ENCODE data around the gene ZRANB3. TPM values are rescaled to one million over a fixed set of nuclear protein-coding genes. Genes with fewer than 3 reads are reported as not detected.

The ZRANB3 gene
- total RNA-seq, 1 experiment from 2014 or later = 15.9 TPM

- no peak for DNase-seq (ENCODE audit: low spot score)
- H3K36me3 Mint-ChIP-seq = peaks cover 16% of the 10 kb centered on the region
- peaks cover 14% of the 10 kb centered on the region for H3K9me3 Mint-ChIP-seq
- H3K4me1 Mint-ChIP-seq = peaks cover 20% of the 10 kb centered on the region
- no peak for TF ChIP-seq MXD4 (CRISPR knock-in tag; IDR thresholded peaks at IDR 0.05; ENCODE audit: borderline replicate concordance)
- TF ChIP-seq ELF4 (CRISPR knock-in tag; IDR thresholded peaks at IDR 0.05; ENCODE audit: low read depth) = no peak
- TF ChIP-seq ZNF281 (CRISPR knock-in tag; IDR thresholded peaks at IDR 0.05) = no peak
- TF ChIP-seq ZNF532 (CRISPR knock-in tag; IDR thresholded peaks at IDR 0.05; ENCODE audit: borderline replicate concordance) = no peak
- no peak for TF ChIP-seq SOX15 (CRISPR knock-in tag; IDR thresholded peaks at IDR 0.05)
- TF ChIP-seq, protein P1, sequence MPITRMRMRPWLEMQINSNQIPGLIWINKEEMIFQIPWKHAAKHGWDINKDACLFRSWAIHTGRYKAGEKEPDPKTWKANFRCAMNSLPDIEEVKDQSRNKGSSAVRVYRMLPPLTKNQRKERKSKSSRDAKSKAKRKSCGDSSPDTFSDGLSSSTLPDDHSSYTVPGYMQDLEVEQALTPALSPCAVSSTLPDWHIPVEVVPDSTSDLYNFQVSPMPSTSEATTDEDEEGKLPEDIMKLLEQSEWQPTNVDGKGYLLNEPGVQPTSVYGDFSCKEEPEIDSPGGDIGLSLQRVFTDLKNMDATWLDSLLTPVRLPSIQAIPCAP (CRISPR knock-in tag; IDR thresholded peaks at IDR 0.05) = no peak
- TF ChIP-seq ZBTB21 (CRISPR knock-in tag; IDR thresholded peaks at IDR 0.05; ENCODE audit: borderline replicate concordance) = no peak
- TF ChIP-seq, protein P2, sequence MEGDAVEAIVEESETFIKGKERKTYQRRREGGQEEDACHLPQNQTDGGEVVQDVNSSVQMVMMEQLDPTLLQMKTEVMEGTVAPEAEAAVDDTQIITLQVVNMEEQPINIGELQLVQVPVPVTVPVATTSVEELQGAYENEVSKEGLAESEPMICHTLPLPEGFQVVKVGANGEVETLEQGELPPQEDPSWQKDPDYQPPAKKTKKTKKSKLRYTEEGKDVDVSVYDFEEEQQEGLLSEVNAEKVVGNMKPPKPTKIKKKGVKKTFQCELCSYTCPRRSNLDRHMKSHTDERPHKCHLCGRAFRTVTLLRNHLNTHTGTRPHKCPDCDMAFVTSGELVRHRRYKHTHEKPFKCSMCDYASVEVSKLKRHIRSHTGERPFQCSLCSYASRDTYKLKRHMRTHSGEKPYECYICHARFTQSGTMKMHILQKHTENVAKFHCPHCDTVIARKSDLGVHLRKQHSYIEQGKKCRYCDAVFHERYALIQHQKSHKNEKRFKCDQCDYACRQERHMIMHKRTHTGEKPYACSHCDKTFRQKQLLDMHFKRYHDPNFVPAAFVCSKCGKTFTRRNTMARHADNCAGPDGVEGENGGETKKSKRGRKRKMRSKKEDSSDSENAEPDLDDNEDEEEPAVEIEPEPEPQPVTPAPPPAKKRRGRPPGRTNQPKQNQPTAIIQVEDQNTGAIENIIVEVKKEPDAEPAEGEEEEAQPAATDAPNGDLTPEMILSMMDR (IDR thresholded peaks at IDR 0.05) = no peak
- no peak for TF ChIP-seq KAT7 (CRISPR knock-in tag; IDR thresholded peaks at IDR 0.05; ENCODE audit: borderline replicate concordance)
- TF ChIP-seq PREB (CRISPR knock-in tag; IDR thresholded peaks at IDR 0.05; ENCODE audit: borderline replicate concordance) = no peak
- no peak for TF ChIP-seq ZNF671 (CRISPR knock-in tag; IDR thresholded peaks at IDR 0.05)
- no peak for TF ChIP-seq FOXK1 (CRISPR knock-in tag; IDR thresholded peaks at IDR 0.05)
- TF ChIP-seq CBFB (CRISPR knock-in tag; IDR thresholded peaks at IDR 0.05; ENCODE audit: low read depth) = no peak
- TF ChIP-seq TCF7 (CRISPR knock-in tag; IDR thresholded peaks at IDR 0.05; ENCODE audit: low read depth) = no peak
- TF ChIP-seq GTF2I (CRISPR knock-in tag; conservative IDR thresholded peaks at IDR 0.05) = no peak
- TF ChIP-seq, protein P3, sequence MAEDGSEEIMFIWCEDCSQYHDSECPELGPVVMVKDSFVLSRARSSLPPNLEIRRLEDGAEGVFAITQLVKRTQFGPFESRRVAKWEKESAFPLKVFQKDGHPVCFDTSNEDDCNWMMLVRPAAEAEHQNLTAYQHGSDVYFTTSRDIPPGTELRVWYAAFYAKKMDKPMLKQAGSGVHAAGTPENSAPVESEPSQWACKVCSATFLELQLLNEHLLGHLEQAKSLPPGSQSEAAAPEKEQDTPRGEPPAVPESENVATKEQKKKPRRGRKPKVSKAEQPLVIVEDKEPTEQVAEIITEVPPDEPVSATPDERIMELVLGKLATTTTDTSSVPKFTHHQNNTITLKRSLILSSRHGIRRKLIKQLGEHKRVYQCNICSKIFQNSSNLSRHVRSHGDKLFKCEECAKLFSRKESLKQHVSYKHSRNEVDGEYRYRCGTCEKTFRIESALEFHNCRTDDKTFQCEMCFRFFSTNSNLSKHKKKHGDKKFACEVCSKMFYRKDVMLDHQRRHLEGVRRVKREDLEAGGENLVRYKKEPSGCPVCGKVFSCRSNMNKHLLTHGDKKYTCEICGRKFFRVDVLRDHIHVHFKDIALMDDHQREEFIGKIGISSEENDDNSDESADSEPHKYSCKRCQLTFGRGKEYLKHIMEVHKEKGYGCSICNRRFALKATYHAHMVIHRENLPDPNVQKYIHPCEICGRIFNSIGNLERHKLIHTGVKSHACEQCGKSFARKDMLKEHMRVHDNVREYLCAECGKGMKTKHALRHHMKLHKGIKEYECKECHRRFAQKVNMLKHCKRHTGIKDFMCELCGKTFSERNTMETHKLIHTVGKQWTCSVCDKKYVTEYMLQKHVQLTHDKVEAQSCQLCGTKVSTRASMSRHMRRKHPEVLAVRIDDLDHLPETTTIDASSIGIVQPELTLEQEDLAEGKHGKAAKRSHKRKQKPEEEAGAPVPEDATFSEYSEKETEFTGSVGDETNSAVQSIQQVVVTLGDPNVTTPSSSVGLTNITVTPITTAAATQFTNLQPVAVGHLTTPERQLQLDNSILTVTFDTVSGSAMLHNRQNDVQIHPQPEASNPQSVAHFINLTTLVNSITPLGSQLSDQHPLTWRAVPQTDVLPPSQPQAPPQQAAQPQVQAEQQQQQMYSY (CRISPR knock-in tag; IDR thresholded peaks at IDR 0.05) = no peak
- TF ChIP-seq NFATC4 (CRISPR knock-in tag; IDR thresholded peaks at IDR 0.05) = no peak
- TF ChIP-seq ZNF121 (CRISPR knock-in tag; IDR thresholded peaks at IDR 0.05) = no peak
- TF ChIP-seq, protein P4, sequence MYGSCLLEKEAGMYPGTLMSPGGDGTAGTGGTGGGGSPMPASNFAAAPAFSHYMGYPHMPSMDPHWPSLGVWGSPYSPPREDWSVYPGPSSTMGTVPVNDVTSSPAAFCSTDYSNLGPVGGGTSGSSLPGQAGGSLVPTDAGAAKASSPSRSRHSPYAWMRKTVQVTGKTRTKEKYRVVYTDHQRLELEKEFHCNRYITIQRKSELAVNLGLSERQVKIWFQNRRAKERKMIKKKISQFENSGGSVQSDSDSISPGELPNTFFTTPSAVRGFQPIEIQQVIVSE (CRISPR knock-in tag; IDR thresholded peaks at IDR 0.05; ENCODE audit: borderline replicate concordance) = no peak
- no peak for TF ChIP-seq ZNF416 (CRISPR knock-in tag; IDR thresholded peaks at IDR 0.05)
- H3K27me3 Mint-ChIP-seq (ENCODE audit: low read depth) = no peaks in the 10 kb centered on the region
- CTCF ChIA-PET = no interaction called here
- POLR2A ChIA-PET = no interaction called here
- H3K4me3 Mint-ChIP-seq = no peak overlapping the region
- H3K27ac Mint-ChIP-seq = no peak overlapping the region; the same call in 1 of the 2 replicates
- ATAC-seq = no peak
These were observed 157.3 kb downstream of the ZRANB3 start for GRCh38 chr2:135373702-135374101.
